Coronary artery (tissue), 2 donors: ENCODE results near the gene HAUS1.
"Not testable (repeated sequence)": the region's sequence is repeated elsewhere in the genome, so short reads cannot be mapped to it uniquely, and the experiment has no call there.

Source experiments
- DNase-seq: peaks from one replicate; pipeline ENCODE4 v3.0.0-alpha.2; 2017; ENCODE audit warnings: low spot score
- H3K27ac ChIP-seq, 2 donors: fragments of 200-600 bp; sonication (generic); one replicate each; pipeline ENCODE4 v1.5.1; 2016 to 2019
- H3K4me3 ChIP-seq: fragments of 200-600 bp; sonication (generic); 2 replicates; pipeline ENCODE4 v1.5.1; 2016; ENCODE audit warnings: mild to moderate bottlenecking, moderate library complexity
- CTCF ChIP-seq: fragments of 200-600 bp; sonication (generic); IDR thresholded peaks from one replicate; pipeline ENCODE4 v1.5.1; 2019; ENCODE audit warnings: antibody characterized with exemption

Gene HAUS1

DNA sequence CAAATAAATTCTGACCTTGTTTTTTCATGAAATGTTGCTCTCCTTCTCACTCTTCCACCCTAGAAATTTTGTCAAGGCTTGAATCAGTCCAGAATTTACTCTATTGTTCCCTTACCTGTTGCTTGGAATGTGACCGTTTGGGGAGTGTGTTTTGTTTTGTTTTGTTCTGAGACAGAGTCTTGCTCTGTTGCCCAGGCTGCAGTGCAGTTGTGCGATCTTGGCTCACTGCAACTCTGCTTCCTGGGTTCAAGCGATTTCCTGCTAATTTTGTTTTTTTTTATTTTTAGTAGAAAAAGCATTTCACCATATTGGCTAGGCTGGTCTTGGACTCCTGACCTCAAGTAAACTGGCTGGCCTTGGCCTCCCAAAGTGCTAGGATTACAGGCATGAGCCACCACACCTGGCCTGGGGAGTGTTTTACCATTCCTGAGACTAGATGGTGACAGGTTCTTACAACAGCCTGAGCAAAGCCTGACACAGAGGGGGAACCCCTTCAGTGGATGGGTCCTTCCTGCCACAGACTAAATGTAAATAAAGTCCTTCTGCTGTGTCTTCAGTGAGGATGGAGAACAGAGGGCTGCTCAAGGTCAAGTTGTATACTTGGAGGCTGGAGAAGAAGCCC lies 52.0 kb downstream of the HAUS1 start:
- H3K4me3 ChIP-seq: no peak overlapping the region
- no peak for TF ChIP-seq CTCF
- no peak overlapping the region for H3K27ac ChIP-seq
- no peak for DNase-seq

DNA sequence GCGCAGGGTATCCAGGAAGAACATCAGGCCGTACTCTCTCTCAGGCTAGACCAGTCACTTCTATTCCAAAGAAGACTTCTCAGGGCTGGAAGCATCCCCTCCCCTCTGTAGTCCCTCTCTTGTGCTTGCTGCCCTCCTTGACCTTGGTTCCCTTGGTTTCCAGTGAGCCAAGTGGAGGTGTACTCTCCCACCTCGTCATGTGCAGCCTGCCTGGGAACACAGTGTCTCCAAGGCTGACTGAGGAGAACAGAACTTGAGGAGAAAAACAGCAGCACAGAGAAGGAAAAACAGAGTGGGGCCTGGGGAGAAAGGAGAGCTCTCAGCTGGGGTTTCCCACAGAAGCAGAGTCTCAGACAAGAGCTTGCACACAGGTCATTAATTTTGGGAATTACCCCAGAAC lies 52.7 kb downstream of the HAUS1 start:
- DNase-seq: no peak
- Histone ChIP-seq H3K27ac (no peak overlapping the region), H3K4me3 (no peak overlapping the region)
- no peak for TF ChIP-seq CTCF

GRCh38 chr18:46158499-46158898 lies 54.3 kb downstream of the HAUS1 start:
- no peak for TF ChIP-seq CTCF
- Histone ChIP-seq H3K27ac (no peak overlapping the region), H3K4me3 (no peak overlapping the region)
- no peak for DNase-seq

DNA sequence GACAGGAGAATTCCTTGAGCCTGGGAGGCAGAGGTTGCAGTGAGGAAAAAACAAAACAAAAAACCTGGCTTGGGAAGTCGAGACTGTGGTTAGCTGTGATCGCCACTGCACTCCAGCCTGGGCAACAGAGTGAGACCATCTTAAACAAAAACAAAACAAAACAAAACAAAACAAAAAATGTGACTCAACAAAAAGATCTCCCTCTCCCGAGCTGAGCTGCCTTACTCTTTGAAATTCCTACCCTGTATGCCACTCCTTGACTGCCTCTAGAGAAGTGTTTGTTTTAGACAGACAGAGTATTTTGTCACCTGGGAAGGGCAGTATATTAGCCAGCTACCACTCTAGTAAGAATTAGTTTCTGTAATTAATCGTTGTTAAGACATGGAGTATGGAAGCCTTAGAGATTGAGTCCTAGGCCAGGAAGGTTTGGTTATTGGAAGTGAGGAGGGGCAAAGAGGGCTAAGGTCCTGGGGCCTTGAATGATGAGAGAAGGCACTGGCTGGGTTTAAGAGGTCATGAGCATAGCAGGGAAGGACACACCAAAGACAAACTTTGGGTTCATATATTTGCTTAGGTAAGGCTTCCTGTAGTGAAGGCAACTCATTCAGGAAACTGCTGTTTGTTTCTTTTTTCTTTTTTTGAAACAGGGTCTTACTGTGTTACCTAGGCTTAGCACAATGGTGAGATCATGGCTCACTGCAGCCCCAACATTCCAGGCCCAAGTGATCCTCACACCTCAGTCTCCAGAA lies 56.0 kb downstream of the HAUS1 start:
- no peak for TF ChIP-seq CTCF
- H3K4me3 ChIP-seq: no peak overlapping the region
- DNase-seq: no peak
- H3K27ac ChIP-seq: no peak overlapping the region

DNA sequence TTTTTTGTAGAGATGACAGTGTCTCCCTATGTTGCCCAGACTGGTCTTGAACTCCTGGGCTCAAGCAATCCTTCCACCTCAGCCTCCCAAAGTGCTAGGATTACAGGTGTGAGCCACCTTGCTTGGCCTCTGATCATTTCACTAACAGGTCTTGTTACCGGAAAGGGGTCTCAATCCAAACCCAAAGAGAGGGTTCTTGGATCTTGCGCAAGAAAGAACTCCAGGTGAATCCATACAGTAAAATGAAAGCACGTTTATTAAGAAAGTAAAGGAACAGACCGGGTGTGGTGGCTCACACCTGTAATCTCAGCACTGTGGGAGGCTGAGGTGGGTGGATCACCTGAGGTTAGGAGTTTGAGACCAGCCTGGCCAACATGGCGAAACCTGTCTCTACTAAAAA lies 56.7 kb downstream of the HAUS1 start:
- not testable (repeated sequence) for DNase-seq, H3K27ac ChIP-seq, H3K4me3 ChIP-seq

DNA sequence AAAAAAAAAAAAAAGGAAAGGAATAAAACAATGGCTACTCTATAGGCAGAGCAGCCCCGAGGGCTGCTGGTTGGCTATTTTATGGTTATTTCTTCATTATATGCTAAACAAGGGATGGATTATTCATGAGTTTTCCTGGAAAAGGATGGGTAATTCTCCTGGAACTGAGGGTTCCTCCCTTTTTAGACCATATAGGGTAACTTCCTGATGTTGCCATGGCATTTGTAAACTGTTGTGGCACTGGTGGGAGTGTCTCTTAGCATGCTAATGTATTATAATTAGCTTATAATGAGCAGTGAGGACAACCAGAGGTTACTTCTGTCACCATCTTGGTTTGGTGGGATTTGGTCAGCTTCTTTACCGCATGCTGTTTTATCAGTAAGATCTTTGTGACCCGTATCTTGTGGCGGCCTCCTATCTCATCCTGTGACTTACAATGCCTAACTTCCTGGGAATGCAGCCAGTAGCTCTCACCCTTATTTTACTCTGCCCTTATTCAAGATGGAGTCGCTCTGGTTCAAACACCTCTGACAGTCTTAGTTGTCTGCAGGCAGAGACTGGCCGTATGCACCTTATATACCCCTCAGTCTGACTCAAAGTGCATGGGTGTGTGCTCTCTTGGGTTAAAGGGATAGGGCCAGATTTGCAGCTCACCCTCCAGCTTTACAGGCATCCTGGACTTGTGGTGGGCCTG lies 57.7 kb downstream of the HAUS1 start:
- Histone ChIP-seq H3K27ac (no peak overlapping the region), H3K4me3 (no peak overlapping the region)
- TF ChIP-seq CTCF: no peak
- DNase-seq: no peak

GRCh38 chr18:46163091-46163490 lies 58.9 kb downstream of the HAUS1 start:
- no peak for DNase-seq
- Histone ChIP-seq H3K4me3 (no peak overlapping the region), H3K27ac (no peak overlapping the region)
- no peak for TF ChIP-seq CTCF
